Smooth muscle cell (in vitro differentiated cells): ENCODE measurements around the gene C6orf163. TPM values are rescaled to one million over a fixed set of nuclear protein-coding genes. Genes with fewer than 3 reads are reported as not detected.

Experiments used
- DNase-seq: peaks from one replicate; lab custom pipeline; 2025; ENCODE audit not compliant: unreplicated experiment; lab: John Stamatoyannopoulos, UW
- H2AFZ ChIP-seq: fragments of 200-600 bp; sonication (generic); 2 replicates; pipeline ENCODE4 v1.6.0; 2016; ENCODE audit warnings: antibody characterized with exemption, low read depth, mild to moderate bottlenecking
- H3F3A ChIP-seq: fragments of 200-600 bp; sonication (generic); 2 replicates; pipeline ENCODE4 v1.6.0; 2017; ENCODE audit warnings: antibody characterized with exemption, low read depth
- H3K27ac ChIP-seq: fragments of 200-600 bp; sonication (generic); 2 replicates; pipeline ENCODE4 v1.5.1; 2016; ENCODE audit warnings: low read depth, mild to moderate bottlenecking
- H3K27me3 ChIP-seq: fragments of 200-600 bp; sonication (generic); 2 replicates; pipeline ENCODE4 v1.6.1; 2016; ENCODE audit warnings: low read depth, mild to moderate bottlenecking
- H3K36me3 ChIP-seq: fragments of 200-600 bp; sonication (generic); 2 replicates; pipeline ENCODE4 v1.5.1; 2016; ENCODE audit warnings: low read depth
- H3K4me1 ChIP-seq: fragments of 200-600 bp; sonication (generic); 2 replicates; pipeline ENCODE4 v1.5.1; 2016; ENCODE audit warnings: low read depth
- H3K4me2 ChIP-seq: fragments of 200-600 bp; sonication (generic); 2 replicates; pipeline ENCODE4 v1.6.0; 2016; ENCODE audit warnings: mild to moderate bottlenecking
- H3K4me3 ChIP-seq: fragments of 200-600 bp; sonication (generic); 2 replicates; pipeline ENCODE4 v1.5.1; 2016; ENCODE audit warnings: mild to moderate bottlenecking
- H3K79me2 ChIP-seq: fragments of 200-600 bp; sonication (generic); 2 replicates; pipeline ENCODE4 v1.6.0; 2016; ENCODE audit warnings: low read depth, mild to moderate bottlenecking
- H3K9ac ChIP-seq: fragments of 200-600 bp; sonication (generic); 2 replicates; pipeline ENCODE4 v1.6.0; 2016; ENCODE audit warnings: low read depth
- H3K9me3 ChIP-seq: fragments of 200-600 bp; sonication (generic); replicated peaks from 2 replicates; pipeline ENCODE4 v1.5.1; 2016; ENCODE audit warnings: low read depth
- H4K20me1 ChIP-seq: fragments of 200-600 bp; sonication (generic); 2 replicates; pipeline ENCODE4 v1.6.0; 2016; ENCODE audit warnings: low read depth
- CTCF ChIP-seq: fragments of 200-600 bp; sonication (generic); IDR thresholded peaks from 2 replicates; pipeline ENCODE4 v1.5.1; 2017; ENCODE audit warnings: borderline replicate concordance, mild to moderate bottlenecking, antibody characterized with exemption; ENCODE audit not compliant: insufficient read depth, poor library complexity, severe bottlenecking
- WGBS: methylation state at CpG from one replicate; pipeline ENCODE4 v1.1.7; 2016; ENCODE audit warnings: low lambda C conversion rate; 5-methylcytosine and 5-hydroxymethylcytosine counted together
- polyA plus RNA-seq: library from polyadenylated mRNA; unstranded; fragments of >200 nt; fragmentation: Nextera tagmentation; extraction: Ambion mirVana; gene quantifications from 2 replicates; pipeline ENCODE4 v1.2.1, GENCODE V29; 2016
- total RNA-seq: library from RNA; depleted of rRNA; stranded (reverse); fragments of >200 nt; gene quantifications from 2 replicates; pipeline ENCODE4 v1.2.3, GENCODE V29; 2014

Gene C6orf163
- total and polyA plus RNA-seq, 2 experiments from 2014 or later, result 0.59 to 3.1 TPM

GRCh38 chr6:87349896-87350295 is 5.3 kb downstream of the C6orf163 start:
- Histone ChIP-seq H3K9ac (no peak overlapping the region), H3K4me2 (no peak overlapping the region), H3K4me3 (no peak overlapping the region), H2AFZ (no peak overlapping the region), H3F3A (no peaks in the 10 kb centered on the region), H4K20me1 (peaks cover 7% of the 10 kb centered on the region), H3K79me2 (no peaks in the 10 kb centered on the region), H3K27ac (no peak overlapping the region), H3K27me3 (no peaks in the 10 kb centered on the region), H3K36me3 (no peaks in the 10 kb centered on the region), H3K9me3 (no peaks in the 10 kb centered on the region), H3K4me1 (no peaks in the 10 kb centered on the region)
- 95% methylated on average over 2 of the region's 2 CpGs for WGBS
- DNase-seq, result no peak
- no peak for TF ChIP-seq CTCF

DNA sequence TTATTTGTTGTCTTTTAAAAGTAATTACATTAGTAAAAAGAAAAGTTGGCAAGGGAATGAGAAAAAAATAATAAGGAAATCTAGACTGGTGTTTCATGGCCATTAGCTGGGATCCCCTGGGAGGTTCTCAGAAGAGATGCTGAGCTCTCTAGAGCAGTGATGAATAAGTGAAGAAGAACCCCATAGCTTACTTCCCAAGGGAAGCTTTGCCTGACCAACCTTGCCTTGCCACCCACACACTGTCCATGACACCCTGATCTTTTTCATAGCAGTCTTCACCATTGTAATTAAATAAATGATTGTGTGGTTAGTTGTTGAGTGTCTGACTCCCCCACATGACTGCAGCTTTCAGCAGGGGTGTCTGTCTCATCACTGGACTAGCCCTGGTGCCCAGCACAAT is 5.9 kb downstream of the C6orf163 start:
- no peaks in the 10 kb centered on the region for H3K36me3 ChIP-seq
- peaks cover under 1% of the 10 kb centered on the region for H4K20me1 ChIP-seq
- no peaks in the 10 kb centered on the region for H3K4me1 ChIP-seq
- H3K79me2 ChIP-seq, result no peaks in the 10 kb centered on the region
- H3K27me3 ChIP-seq, result no peaks in the 10 kb centered on the region
- no peak overlapping the region for H2AFZ ChIP-seq
- no peaks in the 10 kb centered on the region for H3K9me3 ChIP-seq
- no peak overlapping the region for H3K27ac ChIP-seq
- H3K9ac ChIP-seq, result no peak overlapping the region
- no peaks in the 10 kb centered on the region for H3F3A ChIP-seq
- no peak for TF ChIP-seq CTCF
- no peak for DNase-seq
- no peak overlapping the region for H3K4me3 ChIP-seq
- no peak overlapping the region for H3K4me2 ChIP-seq

- H3K27me3 ChIP-seq, result no peaks in the 10 kb centered on the region
- H3K4me3 ChIP-seq, result no peak overlapping the region
- 94% methylated on average over 1 of the region's 1 CpG for WGBS
- H3K9me3 ChIP-seq, result no peaks in the 10 kb centered on the region
- no peaks in the 10 kb centered on the region for H3K79me2 ChIP-seq
- no peak for TF ChIP-seq CTCF
- DNase-seq, result no peak
- no peak overlapping the region for H3K27ac ChIP-seq
- no peak overlapping the region for H3K4me2 ChIP-seq
- H2AFZ ChIP-seq, result no peak overlapping the region
- no peaks in the 10 kb centered on the region for H3K36me3 ChIP-seq
- no peak overlapping the region for H3K9ac ChIP-seq
- no peaks in the 10 kb centered on the region for H3F3A ChIP-seq
- no peaks in the 10 kb centered on the region for H3K4me1 ChIP-seq
- H4K20me1 ChIP-seq, result no peaks in the 10 kb centered on the region
These were observed 7.0 kb downstream of the C6orf163 start for GRCh38 chr6:87351583-87351982.

DNA sequence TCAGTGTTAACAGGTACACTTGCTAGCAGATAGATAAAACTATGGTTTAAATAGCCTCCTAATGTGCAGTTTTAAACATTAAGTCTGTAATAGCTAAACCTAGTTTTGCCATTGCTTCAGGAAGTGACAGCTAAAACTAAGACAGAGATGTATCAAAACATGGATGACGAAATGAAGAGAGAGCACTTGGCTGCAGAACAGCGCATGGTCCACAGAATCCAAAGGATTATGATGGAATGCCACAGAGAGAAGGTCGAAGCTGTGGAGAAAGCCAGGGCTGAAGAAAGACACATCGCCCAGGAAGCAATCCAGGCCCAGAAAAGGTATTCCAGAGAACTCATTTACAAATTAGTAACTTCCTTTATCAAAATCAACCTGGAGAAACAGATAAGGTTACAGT is 11.6 kb downstream of the C6orf163 start:
- WGBS, result 78% methylated on average over 4 of the region's 4 CpGs
- H3K4me1 ChIP-seq, result no peaks in the 10 kb centered on the region
- H3K4me2 ChIP-seq, result no peak overlapping the region
- no peak overlapping the region for H2AFZ ChIP-seq
- H3K9me3 ChIP-seq, result no peaks in the 10 kb centered on the region
- H3K79me2 ChIP-seq, result no peaks in the 10 kb centered on the region
- no peak for DNase-seq
- no peaks in the 10 kb centered on the region for H3K36me3 ChIP-seq
- H4K20me1 ChIP-seq, result no peaks in the 10 kb centered on the region
- no peaks in the 10 kb centered on the region for H3K27me3 ChIP-seq
- TF ChIP-seq CTCF, result no peak
- no peak overlapping the region for H3K27ac ChIP-seq
- H3F3A ChIP-seq, result no peaks in the 10 kb centered on the region
- H3K4me3 ChIP-seq, result no peak overlapping the region
- H3K9ac ChIP-seq, result no peak overlapping the region
